SKM-1 (cell line): ENCODE data around the gene SIAH1.
"Not testable (repeated sequence)": the region's sequence is repeated elsewhere in the genome, so short reads cannot be mapped to it uniquely, and the experiment has no call there.

Source experiments
- DNase-seq: peaks from one replicate; lab custom pipeline; 2025; ENCODE audit not compliant: unreplicated experiment; lab: John Stamatoyannopoulos, UW

The SIAH1 gene

GRCh38 chr16:48335961-48336360 is 49.3 kb downstream of the SIAH1 start:
- no peak for DNase-seq

GRCh38 chr16:48334325-48334724 is 50.9 kb downstream of the SIAH1 start:
- no peak for DNase-seq

- no peak for DNase-seq
Observed at GRCh38 chr16:48332978-48333377, 52.2 kb downstream of the SIAH1 start.

- no peak for DNase-seq
Observed at GRCh38 chr16:48330841-48331192, 54.4 kb downstream of the SIAH1 start.

- DNase-seq, result peak; percentile 34
Observed at GRCh38 chr16:48330189-48330840, 54.9 kb downstream of the SIAH1 start.

GRCh38 chr16:48329138-48329537 is 56.1 kb downstream of the SIAH1 start:
- DNase-seq, result no peak

GRCh38 chr16:48326915-48327314 is 58.3 kb downstream of the SIAH1 start:
- no peak for DNase-seq

- DNase-seq, result no peak
Observed at GRCh38 chr16:48323783-48324775, 61.1 kb downstream of the SIAH1 start.

GRCh38 chr16:48321317-48322036 is 63.7 kb downstream of the SIAH1 start:
- no peak for DNase-seq

- DNase-seq, result peak; percentile 45
Observed at GRCh38 chr16:48318630-48319029, 66.6 kb downstream of the SIAH1 start.

GRCh38 chr16:48317614-48318315 is 67.4 kb downstream of the SIAH1 start:
- peak; percentile 3 for DNase-seq

GRCh38 chr16:48317026-48317425 is 68.2 kb downstream of the SIAH1 start:
- no peak for DNase-seq

GRCh38 chr16:48313905-48314304 is 71.3 kb downstream of the SIAH1 start:
- DNase-seq, result not testable (repeated sequence)

GRCh38 chr16:48310908-48311641 is 74.1 kb downstream of the SIAH1 start:
- no peak for DNase-seq
